A549 (cell line): ENCODE results near the gene ZFYVE27. TPM values are rescaled to one million over a fixed set of nuclear protein-coding genes. Genes with fewer than 3 reads are reported as not detected.

ENCODE experiments used
- ATAC-seq, 2 experiments: fragments of 200-7000 bp in 1 of 2; fragments of >200 bp in 1 of 2; cut with Nextera tagmentation in 1 of 2; cut with Tn5 transposase in 1 of 2; 3 replicates each; pipeline versions ENCODE4 v1.8.0 to v1.9.1; 2018 to 2020; ENCODE audit warnings: mild to moderate bottlenecking in 1 of 2, moderate library complexity in 1 of 2
- CTCF ChIA-PET: fragments of 300-600 bp; sonication (Branson Sonifier 250); formaldehyde crosslinking; extraction: SDS; loops from one replicate; lab custom pipeline; 2021; ENCODE audit warnings: antibody characterized with exemption, inconsistent platforms; lab: Yijun Ruan, JAX
- POLR2A ChIA-PET: fragments of 350-600 bp; formaldehyde crosslinking; extraction: SDS; loops from one replicate; lab custom pipeline; 2021; ENCODE audit warnings: antibody characterized with exemption, inconsistent platforms; lab: Yijun Ruan, JAX
- DNase-seq, 2 experiments: peaks; one replicate each; pipeline versions ENCODE4 v3.0.0 to v3.0.0-alpha.2; 2011 to 2016; ENCODE audit warnings: low read depth in 1 of 2, low spot score in 1 of 2
- FAIRE-seq: peaks from 2 replicates; lab custom pipeline; 2011; peaks lifted over from hg19 to GRCh38; lab: Jason Lieb, UNC
- H3K27ac ChIP-seq, 2 experiments: fragments of >200 bp; sonication (Bioruptor Twin); formaldehyde crosslinking; 3 replicates each; pipeline ENCODE4 v1.5.1; 2016 to 2017
- H3K4me1 ChIP-seq: fragments of >200 bp; sonication (Bioruptor Twin); formaldehyde crosslinking; 3 replicates; pipeline ENCODE4 v1.6.1; 2016
- H3K4me2 ChIP-seq: fragments of >200 bp; sonication (Bioruptor Twin); formaldehyde crosslinking; 3 replicates; pipeline ENCODE4 v1.6.1; 2016
- H3K4me3 ChIP-seq: fragments of >200 bp; sonication (Bioruptor Twin); formaldehyde crosslinking; 3 replicates; pipeline ENCODE4 v1.5.1; 2016
- H3K9me3 ChIP-seq: fragments of >200 bp; sonication (Bioruptor Twin); formaldehyde crosslinking; 3 replicates; pipeline ENCODE4 v1.6.1; 2016
- CBX8 ChIP-seq: fragments of 200-600 bp; sonication (generic); IDR thresholded peaks from 2 replicates; pipeline ENCODE4 v1.6.1; 2016
- CEBPB ChIP-seq, 2 experiments: fragments of >200 bp in 1 of 2; sonication (Bioruptor Twin) in 1 of 2; formaldehyde crosslinking in 1 of 2; IDR thresholded peaks; 2 replicates each; pipeline ENCODE4 v1.6.1; 2012 to 2016
- CHD2 ChIP-seq: fragments of 150-350 bp; IDR thresholded peaks from 2 replicates; pipeline ENCODE4 v1.6.1; 2014; ENCODE audit warnings: low read length; ENCODE audit not compliant: partially characterized antibody
- CHD4 ChIP-seq: fragments of 200-600 bp; sonication (generic); IDR thresholded peaks from 2 replicates; pipeline ENCODE4 v1.6.1; 2016; ENCODE audit warnings: antibody characterized with exemption, mild to moderate bottlenecking, borderline replicate concordance
- CTCF ChIP-seq: fragments of >200 bp; sonication (Bioruptor Twin); formaldehyde crosslinking; IDR thresholded peaks from 3 replicates; pipeline ENCODE4 v1.5.1; 2016
- EHF ChIP-seq: fragments of 250-450 bp; sonication (Bioruptor Pico); IDR thresholded peaks from 2 replicates; pipeline ENCODE4 v1.5.0; 2020; ENCODE audit warnings: mild to moderate bottlenecking
- ESRRA ChIP-seq: fragments of 150-350 bp; IDR thresholded peaks from 2 replicates; pipeline ENCODE4 v1.6.1; 2014; ENCODE audit warnings: mild to moderate bottlenecking, low read length, borderline replicate concordance
- FOSB ChIP-seq: fragments of 250-450 bp; sonication (Bioruptor Pico); IDR thresholded peaks from 2 replicates; pipeline ENCODE4 v1.5.0; 2020; ENCODE audit warnings: mild to moderate bottlenecking, moderate library complexity
- HEYL ChIP-seq: fragments of 250-450 bp; sonication (Bioruptor Pico); IDR thresholded peaks from 2 replicates; pipeline ENCODE4 v1.8.0; 2021; ENCODE audit warnings: mild to moderate bottlenecking, moderate library complexity
- HMGXB4 ChIP-seq: fragments of 250-450 bp; sonication (Bioruptor Pico); IDR thresholded peaks from 2 replicates; pipeline ENCODE4 v1.5.0; 2021; ENCODE audit warnings: mild to moderate bottlenecking, moderate library complexity, borderline replicate concordance
- HOXB13 ChIP-seq: fragments of 250-450 bp; sonication (Bioruptor Pico); IDR thresholded peaks from 2 replicates; pipeline ENCODE4 v1.5.0; 2020; ENCODE audit warnings: low read depth, mild to moderate bottlenecking, moderate library complexity
- JUN ChIP-seq, 2 experiments: fragments of >200 bp; sonication (Bioruptor Twin); formaldehyde crosslinking; IDR thresholded peaks; 2 replicates in 1 of 2; 3 replicates in 1 of 2; pipeline ENCODE4 v1.6.1; 2016 to 2017
- KDM5A ChIP-seq: fragments of 200-600 bp; sonication (generic); IDR thresholded peaks from 2 replicates; pipeline ENCODE4 v1.6.1; 2016; ENCODE audit warnings: antibody characterized with exemption, mild to moderate bottlenecking
- MAFK ChIP-seq: fragments of 450-650 bp; IDR thresholded peaks from 2 replicates; pipeline ENCODE4 v1.6.1; 2014; ENCODE audit not compliant: partially characterized antibody
- NFE2L2 ChIP-seq: fragments of 150-350 bp; conservative IDR thresholded peaks from 2 replicates; pipeline ENCODE4 v1.6.1; 2014; ENCODE audit warnings: low read length
- NPAS2 ChIP-seq: fragments of 250-450 bp; sonication (Bioruptor Pico); IDR thresholded peaks from 2 replicates; pipeline ENCODE4 v1.8.0; 2022; ENCODE audit warnings: mild to moderate bottlenecking, moderate library complexity, borderline replicate concordance
- NR3C1 ChIP-seq: fragments of >200 bp; sonication (Bioruptor Twin); formaldehyde crosslinking; IDR thresholded peaks from 3 replicates; pipeline ENCODE4 v1.6.1; 2017
- PHF8 ChIP-seq: fragments of 200-600 bp; sonication (generic); IDR thresholded peaks from 2 replicates; pipeline ENCODE4 v1.6.1; 2016; ENCODE audit warnings: low read depth, mild to moderate bottlenecking, antibody characterized with exemption, moderate library complexity, borderline replicate concordance
- RAD21 ChIP-seq, 2 experiments: fragments of >200 bp in 1 of 2; sonication (Bioruptor Twin) in 1 of 2; formaldehyde crosslinking in 1 of 2; IDR thresholded peaks in 1 of 2; conservative IDR thresholded peaks in 1 of 2; 2 replicates in 1 of 2; 3 replicates in 1 of 2; pipeline ENCODE4 v1.6.1; 2012 to 2018; ENCODE audit warnings: inconsistent platforms in 1 of 2
- RCOR1 ChIP-seq: fragments of 150-350 bp; IDR thresholded peaks from 2 replicates; pipeline ENCODE4 v1.6.1; 2014; ENCODE audit warnings: antibody characterized with exemption, low read length, low read depth
- RFX5 ChIP-seq: fragments of 450-650 bp; IDR thresholded peaks from 2 replicates; pipeline ENCODE4 v1.7.1; 2014; ENCODE audit warnings: antibody characterized with exemption, mild to moderate bottlenecking, moderate library complexity
- SREBF2 ChIP-seq: fragments of 450-650 bp; IDR thresholded peaks from 2 replicates; pipeline ENCODE4 v1.6.1; 2014; ENCODE audit warnings: mild to moderate bottlenecking, moderate library complexity
- TFCP2L1 ChIP-seq: fragments of 250-450 bp; sonication (Bioruptor Pico); IDR thresholded peaks from 2 replicates; pipeline ENCODE4 v1.5.0; 2021; ENCODE audit warnings: mild to moderate bottlenecking
- ZSCAN20 ChIP-seq: fragments of 250-450 bp; sonication (Bioruptor Pico); IDR thresholded peaks from 2 replicates; pipeline ENCODE4 v1.8.0; 2022; ENCODE audit warnings: mild to moderate bottlenecking, moderate library complexity
- WGBS: methylation state at CpG from one replicate; pipeline ENCODE4 v1.1.6; 2017; ENCODE audit errors: missing lambda C conversion rate; 5-methylcytosine and 5-hydroxymethylcytosine counted together
- polyA plus RNA-seq, 4 experiments: library from polyadenylated mRNA; depleted of rRNA in 3 of 4; stranded (reverse); fragments of >200 nt; fragmentation: RNase III in 1 of 4; extraction: RNeasy Plus Mini Kit Qiagen cat#74134 plus additional on column Dnase treatment in 1 of 4; gene quantifications; 2 replicates in 3 of 4; 3 replicates in 1 of 4; pipeline ENCODE4 v1.2.3, GENCODE V29; 2011 to 2017
- TF ChIP-seq, protein P1 (sequence below): fragments of 200-600 bp; sonication (generic); IDR thresholded peaks from 2 replicates; pipeline ENCODE4 v1.6.1; 2016; ENCODE audit warnings: antibody characterized with exemption, mild to moderate bottlenecking, moderate library complexity

Gene ZFYVE27
- polyA plus RNA-seq, 2 of the 4 experiments (the other 2 are of a cell fraction) = 17.1 to 20.1 TPM

DNA sequence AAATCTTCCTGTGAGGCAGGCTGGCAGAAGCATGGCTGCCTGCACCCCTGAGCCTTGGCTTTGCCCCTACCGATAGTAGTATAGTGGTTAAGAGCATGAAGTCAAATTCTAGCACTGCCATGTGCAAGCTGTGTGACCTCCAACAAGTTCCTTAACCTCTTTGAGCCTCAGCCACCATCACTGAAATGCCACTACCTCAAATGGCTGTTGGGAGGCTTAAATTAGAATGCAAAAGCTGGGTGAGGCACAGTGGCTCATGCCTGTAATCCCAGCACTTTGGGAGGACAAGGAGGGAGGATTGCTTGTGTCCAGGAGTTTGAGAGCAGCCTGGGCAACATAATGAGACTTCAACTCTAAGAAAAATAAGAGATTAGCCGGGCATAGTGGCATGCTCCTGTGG, 26.5 kb downstream of the ZFYVE27 start:
- 90% methylated on average over 2 of the region's 2 CpGs for WGBS
- TF ChIP-seq, protein P1, sequence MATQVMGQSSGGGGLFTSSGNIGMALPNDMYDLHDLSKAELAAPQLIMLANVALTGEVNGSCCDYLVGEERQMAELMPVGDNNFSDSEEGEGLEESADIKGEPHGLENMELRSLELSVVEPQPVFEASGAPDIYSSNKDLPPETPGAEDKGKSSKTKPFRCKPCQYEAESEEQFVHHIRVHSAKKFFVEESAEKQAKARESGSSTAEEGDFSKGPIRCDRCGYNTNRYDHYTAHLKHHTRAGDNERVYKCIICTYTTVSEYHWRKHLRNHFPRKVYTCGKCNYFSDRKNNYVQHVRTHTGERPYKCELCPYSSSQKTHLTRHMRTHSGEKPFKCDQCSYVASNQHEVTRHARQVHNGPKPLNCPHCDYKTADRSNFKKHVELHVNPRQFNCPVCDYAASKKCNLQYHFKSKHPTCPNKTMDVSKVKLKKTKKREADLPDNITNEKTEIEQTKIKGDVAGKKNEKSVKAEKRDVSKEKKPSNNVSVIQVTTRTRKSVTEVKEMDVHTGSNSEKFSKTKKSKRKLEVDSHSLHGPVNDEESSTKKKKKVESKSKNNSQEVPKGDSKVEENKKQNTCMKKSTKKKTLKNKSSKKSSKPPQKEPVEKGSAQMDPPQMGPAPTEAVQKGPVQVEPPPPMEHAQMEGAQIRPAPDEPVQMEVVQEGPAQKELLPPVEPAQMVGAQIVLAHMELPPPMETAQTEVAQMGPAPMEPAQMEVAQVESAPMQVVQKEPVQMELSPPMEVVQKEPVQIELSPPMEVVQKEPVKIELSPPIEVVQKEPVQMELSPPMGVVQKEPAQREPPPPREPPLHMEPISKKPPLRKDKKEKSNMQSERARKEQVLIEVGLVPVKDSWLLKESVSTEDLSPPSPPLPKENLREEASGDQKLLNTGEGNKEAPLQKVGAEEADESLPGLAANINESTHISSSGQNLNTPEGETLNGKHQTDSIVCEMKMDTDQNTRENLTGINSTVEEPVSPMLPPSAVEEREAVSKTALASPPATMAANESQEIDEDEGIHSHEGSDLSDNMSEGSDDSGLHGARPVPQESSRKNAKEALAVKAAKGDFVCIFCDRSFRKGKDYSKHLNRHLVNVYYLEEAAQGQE = no peak
- TF ChIP-seq EHF (CRISPR knock-in tag) = no peak
- TF ChIP-seq CHD2 = no peak
- TF ChIP-seq NR3C1 = no peak
- no peak for TF ChIP-seq JUN (IDR thresholded peaks at IDR 0.05)
- no peak for TF ChIP-seq NPAS2 (CRISPR knock-in tag)
- no peak for TF ChIP-seq HOXB13 (CRISPR knock-in tag)
- TF ChIP-seq KDM5A = no peak
- TF ChIP-seq RAD21 (conservative IDR thresholded peaks at IDR 0.05 in 1 of 2, IDR thresholded peaks at IDR 0.05 in 1 of 2) = no peak
- TF ChIP-seq RCOR1 = no peak
- TF ChIP-seq PHF8 = no peak
- no peak for TF ChIP-seq SREBF2
- no peak for TF ChIP-seq ZSCAN20 (CRISPR knock-in tag)
- TF ChIP-seq ESRRA = no peak
- TF ChIP-seq MAFK = no peak
- TF ChIP-seq CEBPB (IDR thresholded peaks at IDR 0.05) = no peak
- TF ChIP-seq RFX5 = no peak
- TF ChIP-seq CTCF = no peak
- Histone ChIP-seq H3K4me1 (no peaks in the 10 kb centered on the region), H3K27ac (no peak overlapping the region; a peak in 1 of 6 replicates), H3K4me2 (no peak overlapping the region), H3K9me3 (no peaks in the 10 kb centered on the region), H3K4me3 (no peak overlapping the region)
- ChIA-PET CTCF (interaction anchor here (0.9 to 7.5 kb wide), 9 partner anchors 8 to 282 kb away, joined by 3 to 75 read pairs (median 9); partner anchors contain the start of gene SFRP5), POLR2A (no interaction called here)
- DNase-seq (no peak), FAIRE-seq (peak; percentile 23), ATAC-seq (no peak)

- TF ChIP-seq HMGXB4 (CRISPR knock-in tag) (no peak), CBX8 (no peak), TFCP2L1 (CRISPR knock-in tag) (no peak), FOSB (no peak), NFE2L2 (no peak), ZSCAN20 (CRISPR knock-in tag) (no peak), CHD4 (no peak), KDM5A (no peak), SREBF2 (no peak), HEYL (CRISPR knock-in tag) (no peak)
- Histone ChIP-seq H3K4me2 (no peak overlapping the region), H3K4me3 (no peak overlapping the region), H3K4me1 (no peaks in the 10 kb centered on the region), H3K9me3 (no peaks in the 10 kb centered on the region), H3K27ac (no peak overlapping the region; a peak in 1 of 6 replicates)
- POLR2A ChIA-PET = no interaction called here
- WGBS = 94% methylated on average over 3 of the region's 3 CpGs
- DNase-seq = no peak
- CTCF ChIA-PET = interaction anchor here (0.9 to 7.5 kb wide), 8 partner anchors 28 to 282 kb away, joined by 3 to 75 read pairs (median 6); no protein-coding TSS in a partner anchor
- no peak for ATAC-seq
- FAIRE-seq = no peak
Measured at GRCh38 chr10:97763947-97764346, 27.0 kb downstream of the ZFYVE27 start.
